Neural progenitor cell (in vitro differentiated cells): ENCODE measurements around the gene RSPH3. TPM values are rescaled to one million over a fixed set of nuclear protein-coding genes. Genes with fewer than 3 reads are reported as not detected.
A peak's percentile ranks its signal among the peaks of the same experiment; 100 is the strongest.

ENCODE experiments used
- DNase-seq: peaks from one replicate; pipeline ENCODE4 v3.0.0-alpha.2; 2016; ENCODE audit warnings: low spot score
- H2AFZ ChIP-seq: fragments of 200-600 bp; sonication (generic); replicated peaks from 2 replicates; pipeline ENCODE4 v1.6.1; 2016; ENCODE audit warnings: antibody characterized with exemption
- H3F3A ChIP-seq: fragments of 200-600 bp; sonication (generic); 2 replicates; pipeline ENCODE4 v1.6.1; 2016; ENCODE audit warnings: antibody characterized with exemption, low read depth
- H3K27ac ChIP-seq: fragments of 200-600 bp; sonication (generic); 2 replicates; pipeline ENCODE4 v1.5.1; 2016; ENCODE audit warnings: mild to moderate bottlenecking
- H3K27me3 ChIP-seq: fragments of 200-600 bp; sonication (generic); 2 replicates; pipeline ENCODE4 v1.6.1; 2016; ENCODE audit warnings: mild to moderate bottlenecking, moderate library complexity
- H3K36me3 ChIP-seq: fragments of 200-600 bp; sonication (generic); 2 replicates; pipeline ENCODE4 v1.5.1; 2016
- H3K4me1 ChIP-seq: fragments of 200-600 bp; sonication (generic); 2 replicates; pipeline ENCODE4 v1.6.1; 2016; ENCODE audit warnings: mixed run types
- H3K4me2 ChIP-seq: fragments of 200-600 bp; sonication (generic); 2 replicates; pipeline ENCODE4 v1.6.1; 2016
- H3K4me3 ChIP-seq: fragments of 200-600 bp; sonication (generic); 2 replicates; pipeline ENCODE4 v1.5.1; 2016
- H3K79me2 ChIP-seq: fragments of 200-600 bp; sonication (generic); 2 replicates; pipeline ENCODE4 v1.6.1; 2016; ENCODE audit warnings: low read depth
- H3K9ac ChIP-seq: fragments of 200-600 bp; sonication (generic); 2 replicates; pipeline ENCODE4 v1.6.1; 2016
- H3K9me3 ChIP-seq: fragments of 200-600 bp; sonication (generic); 2 replicates; pipeline ENCODE4 v1.5.1; 2016; ENCODE audit warnings: low read depth
- H4K20me1 ChIP-seq: fragments of 200-600 bp; sonication (generic); 2 replicates; pipeline ENCODE4 v1.6.1; 2016; ENCODE audit warnings: low read depth
- H3K27ac Mint-ChIP-seq: 3 replicates; pipeline ENCODE4 v1.8.0; 2021; ENCODE audit warnings: mixed read lengths
- H3K27me3 Mint-ChIP-seq: 2 replicates; pipeline ENCODE4 v1.8.0; 2022; ENCODE audit warnings: low read depth, mild to moderate bottlenecking, inconsistent platforms, moderate library complexity, mixed read lengths; ENCODE audit not compliant: insufficient read depth
- H3K36me3 Mint-ChIP-seq: 3 replicates; pipeline ENCODE4 v1.8.0; 2021; ENCODE audit warnings: mixed read lengths
- H3K4me1 Mint-ChIP-seq: 3 replicates; pipeline ENCODE4 v1.8.0; 2021; ENCODE audit warnings: mixed read lengths
- H3K4me3 Mint-ChIP-seq: 3 replicates; pipeline ENCODE4 v1.8.0; 2021; ENCODE audit warnings: mild to moderate bottlenecking, moderate library complexity, mixed read lengths
- H3K9me3 Mint-ChIP-seq: 3 replicates; pipeline ENCODE4 v1.8.0; 2020; ENCODE audit warnings: mixed read lengths
- CTCF ChIP-seq: fragments of 200-600 bp; sonication (generic); IDR thresholded peaks from 2 replicates; pipeline ENCODE4 v1.5.1; 2017; ENCODE audit warnings: antibody characterized with exemption, mild to moderate bottlenecking
- EZH2 ChIP-seq: fragments of 200-600 bp; sonication (generic); IDR thresholded peaks from 2 replicates; pipeline ENCODE4 v1.6.1; 2017; ENCODE audit warnings: antibody characterized with exemption, mild to moderate bottlenecking, moderate library complexity
- EZH2phosphoT487 ChIP-seq: fragments of 200-600 bp; sonication (generic); IDR thresholded peaks from 2 replicates; pipeline ENCODE4 v1.6.1; 2017; ENCODE audit warnings: antibody characterized with exemption
- total RNA-seq: library from RNA; depleted of rRNA; stranded (reverse); fragments of >200 nt; gene quantifications from 2 replicates; pipeline ENCODE4 v1.2.3, GENCODE V29; 2015; ENCODE audit warnings: low replicate concordance

RSPH3 gene
- total RNA-seq, result 3.6 and 3.9 TPM in 2 replicates

- H3K4me1 ChIP-seq, result peaks cover 4% of the 10 kb centered on the region
- peaks cover 3% of the 10 kb centered on the region for H3K79me2 ChIP-seq
- Mint-ChIP-seq H3K4me3 (peak within 1 kb of the TSS; percentile 95), H3K27me3 (no peaks in the 10 kb centered on the region), H3K27ac (peak within 1 kb of the TSS; percentile 99), H3K4me1 (peaks cover 8% of the 10 kb centered on the region), H3K36me3 (peaks cover 21% of the 10 kb centered on the region), H3K9me3 (peaks cover 10% of the 10 kb centered on the region)
- no peak within 1 kb of the TSS for H3K27ac ChIP-seq
- no peaks in the 10 kb centered on the region for H3K36me3 ChIP-seq
- H3F3A ChIP-seq, result peaks cover 7% of the 10 kb centered on the region
- peak within 1 kb of the TSS; percentile 71 for H3K4me3 ChIP-seq
- H3K27me3 ChIP-seq, result no peaks in the 10 kb centered on the region
- H3K9me3 ChIP-seq, result no peaks in the 10 kb centered on the region
- peak within 1 kb of the TSS; percentile 88 for H2AFZ ChIP-seq
- DNase-seq, result peak; percentile 96
- H3K9ac ChIP-seq, result peak within 1 kb of the TSS; percentile 31
- peak within 1 kb of the TSS; percentile 81 for H3K4me2 ChIP-seq
- TF ChIP-seq EZH2 (peak; percentile 18), EZH2phosphoT487 (no peak), CTCF (peak; percentile 31)
- no peaks in the 10 kb centered on the region for H4K20me1 ChIP-seq
Observed at GRCh38 chr6:158999666-159000403, at the start of gene RSPH3. TSS of gene RSPH3 (minus strand) at chr6:159000202. CDS start at chr6:158999550, 652 bp downstream.

GRCh38 chr6:159047891-159048685 lies 48.1 kb upstream of the RSPH3 start:
- Histone ChIP-seq H3K27ac (no peak overlapping the region), H3K36me3 (no peaks in the 10 kb centered on the region), H3F3A (no peaks in the 10 kb centered on the region), H3K4me3 (no peak overlapping the region), H3K9ac (no peak overlapping the region), H2AFZ (no peak overlapping the region), H3K27me3 (no peaks in the 10 kb centered on the region), H3K4me1 (no peaks in the 10 kb centered on the region), H3K79me2 (no peaks in the 10 kb centered on the region), H3K9me3 (no peaks in the 10 kb centered on the region), H4K20me1 (no peaks in the 10 kb centered on the region), H3K4me2 (no peak overlapping the region)
- DNase-seq, result peak; percentile 39
- Mint-ChIP-seq H3K27ac (peak overlapping the region; percentile 72), H3K36me3 (no peaks in the 10 kb centered on the region), H3K4me1 (peaks cover 17% of the 10 kb centered on the region), H3K27me3 (peaks cover 4% of the 10 kb centered on the region), H3K9me3 (no peaks in the 10 kb centered on the region), H3K4me3 (no peak overlapping the region)
- TF ChIP-seq EZH2 (no peak), EZH2phosphoT487 (no peak), CTCF (no peak)

- no peaks in the 10 kb centered on the region for H3K4me1 ChIP-seq
- Mint-ChIP-seq H3K4me1 (peaks cover 21% of the 10 kb centered on the region), H3K9me3 (no peaks in the 10 kb centered on the region), H3K4me3 (no peak overlapping the region), H3K36me3 (no peaks in the 10 kb centered on the region), H3K27ac (no peak overlapping the region), H3K27me3 (peaks cover 4% of the 10 kb centered on the region)
- no peak for DNase-seq
- TF ChIP-seq CTCF (no peak), EZH2 (no peak), EZH2phosphoT487 (no peak)
- no peak overlapping the region for H3K27ac ChIP-seq
- H2AFZ ChIP-seq, result no peak overlapping the region
- H3K36me3 ChIP-seq, result no peaks in the 10 kb centered on the region
- H3K4me3 ChIP-seq, result no peak overlapping the region
- no peaks in the 10 kb centered on the region for H3K9me3 ChIP-seq
- no peaks in the 10 kb centered on the region for H4K20me1 ChIP-seq
- H3K4me2 ChIP-seq, result no peak overlapping the region
- H3K9ac ChIP-seq, result no peak overlapping the region
- no peaks in the 10 kb centered on the region for H3F3A ChIP-seq
- H3K27me3 ChIP-seq, result no peaks in the 10 kb centered on the region
- H3K79me2 ChIP-seq, result no peaks in the 10 kb centered on the region
Observed at GRCh38 chr6:159045801-159046200, 45.8 kb upstream of the RSPH3 start.
